ENCODE measurements around the gene RIMBP2.

Gene RIMBP2

GRCh38 chr12:130357729-130358330, 358.3 kb downstream of the RIMBP2 start:
- Histone ChIP-seq H3K4me2 (ENCODE audit: insufficient read depth, low read length) (no peak overlapping the region), H3K27me3 (ENCODE audit: insufficient read depth, low read length, poor library complexity) (peaks cover 7% of the 10 kb centered on the region), H3K4me3 (ENCODE audit: low read depth in 1 of 2, low read length in 2 of 2) (no peak overlapping the region), H4K20me1 (ENCODE audit: insufficient read depth, low read length) (no peaks in the 10 kb centered on the region), H2AFZ (ENCODE audit: low read depth, low read length) (no peak overlapping the region), H3K27ac (ENCODE audit: low read length) (no peak overlapping the region), H3K4me1 (ENCODE audit: insufficient read depth, low read length) (no peaks in the 10 kb centered on the region), H3K36me3 (ENCODE audit: insufficient read depth, low read length) (no peaks in the 10 kb centered on the region), H3K9me3 (ENCODE audit: insufficient read depth, low read length, severe bottlenecking) (no peaks in the 10 kb centered on the region), H3K79me2 (ENCODE audit: insufficient read depth, low read length) (no peaks in the 10 kb centered on the region), H3K9ac (ENCODE audit: low read depth, low read length) (no peak overlapping the region)
- TF ChIP-seq CTCF (IDR thresholded peaks at IDR 0.05; ENCODE audit: borderline replicate concordance, extremely low read depth, low read length, poor library complexity, severe bottlenecking): no peak
- no peak for TF ChIP-seq EZH2 (IDR thresholded peaks at IDR 0.05; ENCODE audit: borderline replicate concordance, low read depth, low read length, severe bottlenecking)
- DNase-seq: no peak
- ATAC-seq (ENCODE audit: insufficient read depth, low read depth): no peak

- no peak overlapping the region for H3K9ac ChIP-seq (ENCODE audit: low read depth, low read length)
- H2AFZ ChIP-seq (ENCODE audit: low read depth, low read length): no peak overlapping the region
- H3K27ac ChIP-seq (ENCODE audit: low read length): no peak overlapping the region
- no peaks in the 10 kb centered on the region for H3K4me1 ChIP-seq (ENCODE audit: insufficient read depth, low read length)
- H3K36me3 ChIP-seq (ENCODE audit: insufficient read depth, low read length): no peaks in the 10 kb centered on the region
- H3K9me3 ChIP-seq (ENCODE audit: insufficient read depth, low read length, severe bottlenecking): no peaks in the 10 kb centered on the region
- no peaks in the 10 kb centered on the region for H4K20me1 ChIP-seq (ENCODE audit: insufficient read depth, low read length)
- peaks cover 7% of the 10 kb centered on the region for H3K27me3 ChIP-seq (ENCODE audit: insufficient read depth, low read length, poor library complexity)
- H3K79me2 ChIP-seq (ENCODE audit: insufficient read depth, low read length): no peaks in the 10 kb centered on the region
- ATAC-seq (ENCODE audit: insufficient read depth, low read depth) (no peak), DNase-seq (no peak)
- no peak overlapping the region for H3K4me3 ChIP-seq (ENCODE audit: low read depth in 1 of 2, low read length in 2 of 2)
- TF ChIP-seq EZH2 (IDR thresholded peaks at IDR 0.05; ENCODE audit: borderline replicate concordance, low read depth, low read length, severe bottlenecking): no peak
- TF ChIP-seq CTCF (IDR thresholded peaks at IDR 0.05; ENCODE audit: borderline replicate concordance, extremely low read depth, low read length, poor library complexity, severe bottlenecking): no peak
- H3K4me2 ChIP-seq (ENCODE audit: insufficient read depth, low read length): no peak overlapping the region
These were observed 358.9 kb downstream of the RIMBP2 start for GRCh38 chr12:130357241-130357640.

GRCh38 chr12:130356222-130356621, 359.9 kb downstream of the RIMBP2 start:
- no peak overlapping the region for H2AFZ ChIP-seq (ENCODE audit: low read depth, low read length)
- H3K4me3 ChIP-seq (ENCODE audit: low read depth in 1 of 2, low read length in 2 of 2): no peak overlapping the region
- H3K9me3 ChIP-seq (ENCODE audit: insufficient read depth, low read length, severe bottlenecking): no peaks in the 10 kb centered on the region
- DNase-seq (no peak), ATAC-seq (ENCODE audit: insufficient read depth, low read depth) (no peak)
- H3K9ac ChIP-seq (ENCODE audit: low read depth, low read length): no peak overlapping the region
- H3K27me3 ChIP-seq (ENCODE audit: insufficient read depth, low read length, poor library complexity): peaks cover 7% of the 10 kb centered on the region
- no peaks in the 10 kb centered on the region for H3K4me1 ChIP-seq (ENCODE audit: insufficient read depth, low read length)
- no peak overlapping the region for H3K27ac ChIP-seq (ENCODE audit: low read length)
- no peaks in the 10 kb centered on the region for H3K79me2 ChIP-seq (ENCODE audit: insufficient read depth, low read length)
- H3K36me3 ChIP-seq (ENCODE audit: insufficient read depth, low read length): no peaks in the 10 kb centered on the region
- H3K4me2 ChIP-seq (ENCODE audit: insufficient read depth, low read length): no peak overlapping the region
- H4K20me1 ChIP-seq (ENCODE audit: insufficient read depth, low read length): no peaks in the 10 kb centered on the region
- no peak for TF ChIP-seq EZH2 (IDR thresholded peaks at IDR 0.05; ENCODE audit: borderline replicate concordance, low read depth, low read length, severe bottlenecking)
- no peak for TF ChIP-seq CTCF (IDR thresholded peaks at IDR 0.05; ENCODE audit: borderline replicate concordance, extremely low read depth, low read length, poor library complexity, severe bottlenecking)
